Caco-2 (cell line): ENCODE data around the gene FNTB. TPM values are rescaled to one million over a fixed set of nuclear protein-coding genes. Genes with fewer than 3 reads are reported as not detected.

Experiments used
- BruUV-seq: library from RNA; stranded (reverse); fragments of 400-500 nt; replicated peaks from 2 replicates; lab custom pipeline; 2021; lab: Mats Ljungman, UMichigan
- CTCF ChIA-PET: fragments of 300-600 bp; sonication (Branson Sonifier 250); formaldehyde crosslinking; loops from one replicate; lab custom pipeline; 2022; ENCODE audit warnings: antibody characterized with exemption; lab: Charles Lee
- POLR2A ChIA-PET: fragments of 300-600 bp; sonication (Branson Sonifier 250); formaldehyde crosslinking; loops from one replicate; lab custom pipeline; 2022; ENCODE audit warnings: antibody characterized with exemption; lab: Charles Lee
- DNase-seq, 2 experiments: peaks; one replicate each; pipeline versions ENCODE4 v3.0.0 to v3.0.0-alpha.2; 2020 to 2022
- H3K27me3 ChIP-seq: replicated peaks from 2 replicates; pipeline ENCODE4 v1.6.0; 2011; ENCODE audit warnings: low read length; ENCODE audit not compliant: control insufficient read depth, insufficient read depth
- H3K36me3 ChIP-seq: 2 replicates; pipeline ENCODE4 v1.5.1; 2011; ENCODE audit warnings: low read length; ENCODE audit not compliant: control insufficient read depth, insufficient read depth
- H3K4me1 ChIP-seq: fragments of 250-450 bp; sonication (Bioruptor Pico); 2 replicates; pipeline ENCODE4 v1.5.1; 2020; ENCODE audit warnings: mild to moderate bottlenecking
- H3K4me3 ChIP-seq: 2 replicates; pipeline ENCODE4 v1.5.1; 2011; ENCODE audit warnings: low read depth, mild to moderate bottlenecking, control low read depth, low read length
- H3K9me3 ChIP-seq: fragments of 250-450 bp; sonication (Bioruptor Pico); 2 replicates; pipeline ENCODE4 v1.5.1; 2020; ENCODE audit warnings: mild to moderate bottlenecking, moderate library complexity
- H3K27ac Mint-ChIP-seq: one replicate; pipeline ENCODE4 v1.8.0; 2022; ENCODE audit warnings: mixed read lengths; ENCODE audit not compliant: unreplicated experiment
- H3K27me3 Mint-ChIP-seq: one replicate; pipeline ENCODE4 v1.8.0; 2022; ENCODE audit warnings: mixed read lengths; ENCODE audit not compliant: insufficient read depth, unreplicated experiment
- H3K36me3 Mint-ChIP-seq: one replicate; pipeline ENCODE4 v1.8.0; 2022; ENCODE audit warnings: mild to moderate bottlenecking, mixed read lengths; ENCODE audit not compliant: insufficient read depth, unreplicated experiment
- H3K4me1 Mint-ChIP-seq: one replicate; pipeline ENCODE4 v1.8.0; 2022; ENCODE audit warnings: low read depth, mixed read lengths; ENCODE audit not compliant: unreplicated experiment
- H3K4me3 Mint-ChIP-seq: one replicate; pipeline ENCODE4 v1.8.0; 2022; ENCODE audit warnings: mild to moderate bottlenecking, moderate library complexity, mixed read lengths; ENCODE audit not compliant: unreplicated experiment
- H3K9me3 Mint-ChIP-seq: one replicate; pipeline ENCODE4 v1.8.0; 2022; ENCODE audit warnings: mixed read lengths; ENCODE audit not compliant: unreplicated experiment
- intact Hi-C: fragments of 100-400 bp; cut with micrococcal nuclease; formaldehyde crosslinking; loops from one replicate; pipeline ENCODE4 v1.10.0; 2022; ENCODE audit not compliant: unreplicated experiment
- total RNA-seq: library from RNA; stranded (reverse); gene quantifications from 2 replicates; pipeline ENCODE4 v1.2.3, GENCODE V29; 2022
- TF ChIP-seq, protein P1 (sequence below), 2 experiments: fragments of 200-600 bp in 1 of 2; IDR thresholded peaks; 1 replicate in 1 of 2; 2 replicates in 1 of 2; pipeline versions ENCODE4 v1.5.1 to v1.8.0; 2011 to 2022; ENCODE audit warnings: antibody characterized with exemption in 1 of 2, control low read depth in 1 of 2, inconsistent platforms in 1 of 2, low read depth in 1 of 2, low read length in 1 of 2, mild to moderate bottlenecking in 1 of 2, moderate library complexity in 1 of 2; ENCODE audit not compliant: insufficient read depth in 1 of 2, severe bottlenecking in 1 of 2, unreplicated experiment in 1 of 2

The FNTB gene
- total RNA-seq, 1 experiment from 2014 or later, result 21.2 TPM

DNA sequence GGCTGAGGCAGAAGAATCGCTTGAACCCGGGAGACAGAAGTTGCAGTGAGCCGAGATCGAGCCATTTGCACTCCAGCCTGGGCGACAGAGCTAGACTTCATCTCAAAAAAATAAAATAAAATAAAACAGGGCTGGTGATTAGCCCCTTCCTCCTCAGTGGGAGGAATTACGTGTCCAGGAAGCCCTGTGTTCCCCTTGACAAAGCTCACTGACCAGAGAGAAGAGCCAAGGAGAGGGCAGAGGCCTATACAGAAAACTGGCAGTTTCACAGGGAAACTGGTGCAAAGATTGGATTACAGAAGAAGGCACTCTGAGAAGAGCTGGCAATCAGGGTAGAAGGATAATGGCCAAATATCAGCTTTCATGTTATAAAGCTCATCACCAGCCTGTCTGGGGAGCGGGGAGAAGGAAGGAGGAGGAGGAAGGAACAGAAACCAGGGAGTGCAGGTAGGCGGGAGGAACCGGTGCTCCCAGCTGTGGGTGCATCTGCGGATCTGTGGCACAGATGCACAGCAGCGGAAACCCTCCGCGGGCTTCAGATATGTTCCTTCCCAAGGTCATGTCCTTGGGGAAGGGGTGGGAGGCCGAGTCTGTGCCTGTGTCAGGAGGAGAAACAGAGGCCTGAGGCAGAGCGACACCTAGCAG lies 21.2 kb upstream of the FNTB start:
- DNase-seq, result no peak
- Mint-ChIP-seq H3K9me3 (no peaks in the 10 kb centered on the region), H3K4me1 (peaks cover 21% of the 10 kb centered on the region), H3K36me3 (peaks cover 29% of the 10 kb centered on the region), H3K27me3 (no peaks in the 10 kb centered on the region), H3K27ac (no peak overlapping the region), H3K4me3 (no peak overlapping the region)
- H3K36me3 ChIP-seq, result no peaks in the 10 kb centered on the region; the same call in 1 of the 2 replicates
- CTCF ChIA-PET, result no interaction called here
- no peak overlapping the region for H3K4me3 ChIP-seq
- no peaks in the 10 kb centered on the region for H3K27me3 ChIP-seq
- intact Hi-C loops, result no loop called here
- TF ChIP-seq, protein P1, sequence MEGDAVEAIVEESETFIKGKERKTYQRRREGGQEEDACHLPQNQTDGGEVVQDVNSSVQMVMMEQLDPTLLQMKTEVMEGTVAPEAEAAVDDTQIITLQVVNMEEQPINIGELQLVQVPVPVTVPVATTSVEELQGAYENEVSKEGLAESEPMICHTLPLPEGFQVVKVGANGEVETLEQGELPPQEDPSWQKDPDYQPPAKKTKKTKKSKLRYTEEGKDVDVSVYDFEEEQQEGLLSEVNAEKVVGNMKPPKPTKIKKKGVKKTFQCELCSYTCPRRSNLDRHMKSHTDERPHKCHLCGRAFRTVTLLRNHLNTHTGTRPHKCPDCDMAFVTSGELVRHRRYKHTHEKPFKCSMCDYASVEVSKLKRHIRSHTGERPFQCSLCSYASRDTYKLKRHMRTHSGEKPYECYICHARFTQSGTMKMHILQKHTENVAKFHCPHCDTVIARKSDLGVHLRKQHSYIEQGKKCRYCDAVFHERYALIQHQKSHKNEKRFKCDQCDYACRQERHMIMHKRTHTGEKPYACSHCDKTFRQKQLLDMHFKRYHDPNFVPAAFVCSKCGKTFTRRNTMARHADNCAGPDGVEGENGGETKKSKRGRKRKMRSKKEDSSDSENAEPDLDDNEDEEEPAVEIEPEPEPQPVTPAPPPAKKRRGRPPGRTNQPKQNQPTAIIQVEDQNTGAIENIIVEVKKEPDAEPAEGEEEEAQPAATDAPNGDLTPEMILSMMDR (IDR thresholded peaks at IDR 0.05; ENCODE audit: insufficient read depth in 1 of 2, low read depth in 1 of 2, low read length in 1 of 2, severe bottlenecking in 1 of 2, unreplicated experiment in 1 of 2), result no peak
- peaks cover 14% of the 10 kb centered on the region for H3K4me1 ChIP-seq
- POLR2A ChIA-PET, result no interaction called here
- BruUV-seq, result no TSS peak
- no peaks in the 10 kb centered on the region for H3K9me3 ChIP-seq

DNA sequence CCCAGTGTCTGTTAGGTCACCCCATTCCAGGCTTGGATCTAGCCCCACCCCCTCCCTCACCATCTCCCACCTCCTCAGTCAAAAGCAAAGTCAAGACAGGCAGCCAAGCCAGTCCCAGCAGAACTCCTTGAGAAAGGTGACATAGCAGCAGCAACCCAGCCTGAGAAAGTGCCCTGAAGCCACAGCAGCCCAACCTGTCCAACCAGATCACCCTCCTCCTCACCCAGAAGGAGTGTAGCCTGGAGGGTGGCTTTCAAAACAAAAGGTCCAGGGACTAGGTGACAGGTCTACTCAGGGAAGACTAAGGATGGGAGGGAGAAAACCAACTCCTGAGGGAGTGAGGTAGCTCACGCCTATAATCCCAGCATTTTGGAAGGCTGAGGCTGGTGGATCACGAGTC lies 19.7 kb upstream of the FNTB start:
- intact Hi-C loops, result loop anchor here (2.0 kb wide), 2 partner anchors 16 to 28 kb away; no protein-coding TSS in a partner anchor
- H3K36me3 ChIP-seq, result no peaks in the 10 kb centered on the region; the same call in 1 of the 2 replicates
- H3K4me1 ChIP-seq, result peaks cover 23% of the 10 kb centered on the region
- H3K27ac Mint-ChIP-seq, result peak overlapping the region; percentile 48
- peak overlapping the region; percentile 15 for H3K4me3 Mint-ChIP-seq
- BruUV-seq, result no TSS peak
- no peak overlapping the region for H3K4me3 ChIP-seq
- ChIA-PET POLR2A (no interaction called here), CTCF (interaction anchor here (0.6 to 0.7 kb wide), 2 partner anchors 14 to 41 kb away, joined by 3 to 6 read pairs; no protein-coding TSS in a partner anchor)
- TF ChIP-seq, protein P1 (IDR thresholded peaks at IDR 0.05; ENCODE audit: insufficient read depth in 1 of 2, low read depth in 1 of 2, low read length in 1 of 2, severe bottlenecking in 1 of 2, unreplicated experiment in 1 of 2), result no peak
- no peaks in the 10 kb centered on the region for H3K27me3 Mint-ChIP-seq
- H3K9me3 Mint-ChIP-seq, result no peaks in the 10 kb centered on the region
- no peaks in the 10 kb centered on the region for H3K9me3 ChIP-seq
- peaks cover 18% of the 10 kb centered on the region for H3K4me1 Mint-ChIP-seq
- H3K36me3 Mint-ChIP-seq, result peaks cover 29% of the 10 kb centered on the region
- H3K27me3 ChIP-seq, result no peaks in the 10 kb centered on the region
- DNase-seq, result peak; percentile 80 to 83

DNA sequence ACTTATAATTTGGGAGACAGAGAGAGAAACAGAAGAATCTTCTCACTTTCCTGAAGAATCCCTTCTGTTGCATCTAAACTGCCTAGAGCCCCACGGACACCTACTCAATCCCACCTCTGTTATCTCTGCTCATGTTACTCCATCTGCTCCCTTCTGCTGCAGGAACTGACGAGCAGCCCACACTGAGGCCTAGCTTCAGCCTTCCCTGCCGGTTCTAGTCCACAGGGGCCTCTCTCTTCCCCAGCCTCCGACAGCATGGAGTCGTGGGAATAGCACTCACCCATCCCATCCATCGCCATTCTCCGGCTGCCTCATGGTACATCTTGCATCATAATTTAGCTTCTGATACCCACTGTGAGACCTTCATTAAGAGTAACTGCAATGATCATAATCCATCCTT lies 18.5 kb upstream of the FNTB start:
- BruUV-seq, result no TSS peak
- no peak for DNase-seq
- POLR2A ChIA-PET, result no interaction called here
- Mint-ChIP-seq H3K27ac (no peak overlapping the region), H3K9me3 (no peaks in the 10 kb centered on the region), H3K4me3 (no peak overlapping the region), H3K27me3 (no peaks in the 10 kb centered on the region), H3K4me1 (peaks cover 18% of the 10 kb centered on the region), H3K36me3 (peaks cover 25% of the 10 kb centered on the region)
- Histone ChIP-seq H3K4me1 (peaks cover 30% of the 10 kb centered on the region), H3K4me3 (no peak overlapping the region), H3K27me3 (no peaks in the 10 kb centered on the region), H3K9me3 (no peaks in the 10 kb centered on the region), H3K36me3 (no peaks in the 10 kb centered on the region; the same call in 1 of the 2 replicates)
- TF ChIP-seq, protein P1 (IDR thresholded peaks at IDR 0.05; ENCODE audit: insufficient read depth in 1 of 2, low read depth in 1 of 2, low read length in 1 of 2, severe bottlenecking in 1 of 2, unreplicated experiment in 1 of 2), result no peak
- intact Hi-C loops, result no loop called here
- CTCF ChIA-PET, result no interaction called here
